GM12878 (cell line): ENCODE results near the gene KIF26A. TPM values are rescaled to one million over a fixed set of nuclear protein-coding genes. Genes with fewer than 3 reads are reported as not detected.
"Not testable (repeated sequence)": the region's sequence is repeated elsewhere in the genome, so short reads cannot be mapped to it uniquely, and the experiment has no call there.

Experiments
- ATAC-seq: fragments of 200-7000 bp; cut with Tn5 transposase; 3 replicates; pipeline ENCODE4 v1.9.1; 2020; ENCODE audit warnings: mild to moderate bottlenecking, moderate library complexity
- BruUV-seq: library from RNA; stranded (reverse); fragments of 400-500 nt; replicated peaks from 2 replicates; lab custom pipeline; 2021; lab: Mats Ljungman, UMichigan
- CTCF ChIA-PET: fragments of 300-600 bp; sonication (Branson Sonifier 250); formaldehyde crosslinking; extraction: SDS; loops from one replicate; lab custom pipeline; 2021; ENCODE audit warnings: inconsistent platforms; lab: Yijun Ruan, JAX
- POLR2A ChIA-PET: fragments of 350-600 bp; formaldehyde crosslinking; extraction: SDS; loops from one replicate; lab custom pipeline; 2021; ENCODE audit warnings: inconsistent platforms; lab: Charles Lee
- RAD21 ChIA-PET: fragments of 300-600 bp; sonication (Branson Sonifier 250); formaldehyde crosslinking; loops from one replicate; lab custom pipeline; 2023; ENCODE audit warnings: antibody characterized with exemption; ENCODE audit not compliant: unreplicated experiment; lab: Charles Lee
- SMC1A ChIA-PET: fragments of 300-600 bp; sonication (Branson Sonifier 250); formaldehyde crosslinking; loops from one replicate; lab custom pipeline; 2023; ENCODE audit not compliant: unreplicated experiment, uncharacterized antibody; lab: Charles Lee
- DNase-seq: peaks from one replicate; pipeline ENCODE4 v3.0.0-alpha.2; 2011; ENCODE audit warnings: low read depth, low spot score
- FAIRE-seq: peaks from 3 replicates; lab custom pipeline; 2011; peaks lifted over from hg19 to GRCh38; lab: Jason Lieb, UNC
- H2AFZ ChIP-seq: 2 replicates; pipeline ENCODE4 v1.6.0; 2011; ENCODE audit warnings: low read depth, low read length, control low read depth; ENCODE audit not compliant: control insufficient read depth
- H3K27ac ChIP-seq: 2 replicates; pipeline ENCODE4 v1.5.1; 2011; ENCODE audit warnings: control low read depth; ENCODE audit not compliant: control insufficient read depth, insufficient read depth
- H3K27me3 ChIP-seq, 2 experiments: replicated peaks in 1 of 2; 2 replicates each; pipeline versions ENCODE4 v1.6.0 to v1.6.1; 2011; ENCODE audit warnings: low read length in 1 of 2; ENCODE audit not compliant: control insufficient read depth in 2 of 2, insufficient read depth in 2 of 2
- H3K36me3 ChIP-seq, 2 experiments: 2 replicates each; pipeline ENCODE4 v1.5.1; 2011; ENCODE audit warnings: low read length in 1 of 2; ENCODE audit not compliant: control insufficient read depth in 2 of 2, insufficient read depth in 2 of 2
- H3K4me1 ChIP-seq: 2 replicates; pipeline ENCODE4 v1.6.1; 2011; ENCODE audit warnings: mild to moderate bottlenecking, low read length, moderate library complexity, mixed read lengths; ENCODE audit not compliant: control insufficient read depth, insufficient read depth
- H3K4me2 ChIP-seq: 2 replicates; pipeline ENCODE4 v1.6.0; 2011; ENCODE audit warnings: control low read depth; ENCODE audit not compliant: control insufficient read depth, insufficient read depth
- H3K4me3 ChIP-seq: fragments of 200-600 bp; sonication (generic); 2 replicates; pipeline ENCODE4 v1.5.1; 2016
- H3K79me2 ChIP-seq: 2 replicates; pipeline ENCODE4 v1.6.0; 2011; ENCODE audit warnings: low read length; ENCODE audit not compliant: control insufficient read depth, insufficient read depth
- H3K9ac ChIP-seq: 2 replicates; pipeline ENCODE4 v1.8.0; 2011; ENCODE audit warnings: low read length, control low read depth, mixed read lengths; ENCODE audit not compliant: control insufficient read depth, insufficient read depth
- H3K9me3 ChIP-seq: replicated peaks from 3 replicates; pipeline ENCODE4 v1.5.1; 2011; ENCODE audit warnings: mild to moderate bottlenecking, low read length; ENCODE audit not compliant: control insufficient read depth, insufficient read depth
- H4K20me1 ChIP-seq: 2 replicates; pipeline ENCODE4 v1.6.0; 2011; ENCODE audit not compliant: control insufficient read depth, insufficient read depth
- BACH1 ChIP-seq: fragments of 450-650 bp; IDR thresholded peaks from 2 replicates; pipeline ENCODE4 v1.6.1; 2017; ENCODE audit warnings: mild to moderate bottlenecking, borderline replicate concordance
- HDAC2 ChIP-seq: fragments of 200-600 bp; sonication (generic); IDR thresholded peaks from 2 replicates; pipeline ENCODE4 v1.6.1; 2017
- IRF4 ChIP-seq: IDR thresholded peaks from 2 replicates; pipeline ENCODE4 v1.6.1; 2011; ENCODE audit warnings: low read depth, low read length
- MTA2 ChIP-seq: fragments of 450-650 bp; IDR thresholded peaks from 2 replicates; pipeline ENCODE4 v1.6.1; 2016; ENCODE audit warnings: low read depth, mild to moderate bottlenecking, moderate library complexity
- SREBF2 ChIP-seq: IDR thresholded peaks from 2 replicates; pipeline ENCODE4 v1.6.1; 2012; ENCODE audit warnings: mild to moderate bottlenecking, low read length
- TCF3 ChIP-seq: IDR thresholded peaks from 2 replicates; pipeline ENCODE4 v1.6.1; 2012; ENCODE audit warnings: low read depth, mild to moderate bottlenecking, low read length, borderline replicate concordance; ENCODE audit not compliant: insufficient read depth
- WGBS: methylation state at CpG from one replicate; pipeline ENCODE4 v1.1.6; 2016; ENCODE audit warnings: low lambda C conversion rate; ENCODE audit not compliant: insufficient replicate concordance, insufficient coverage; ENCODE audit errors: missing lambda C conversion rate; 5-methylcytosine and 5-hydroxymethylcytosine counted together
- in situ Hi-C: fragments of 300-500 bp; cut with MboI; formaldehyde crosslinking; loops from 9 replicates; pipeline ENCODE4 v1.14.3; 2018; ENCODE audit warnings: mixed read lengths
- intact Hi-C: fragments of 100-400 bp; cut with micrococcal nuclease; formaldehyde crosslinking; loops from one replicate; pipeline ENCODE4 v1.14.2; 2022; ENCODE audit not compliant: unreplicated experiment
- polyA plus RNA-seq, 11 experiments: library from polyadenylated mRNA; depleted of rRNA in 4 of 11; unstranded in 6 of 11; stranded (reverse) in 5 of 11; fragments of >200 nt; fragmentation: Nextera tagmentation in 4 of 11; fragmentation: Illumina TruSeq in 1 of 11; extraction: Ambion mirVana in 4 of 11; extraction: Trizol in 1 of 11; gene quantifications; 1 replicate in 1 of 11; 2 replicates in 10 of 11; pipeline versions ENCODE4 v1.2.1 to v1.2.3, GENCODE V29; 2011 to 2016; ENCODE audit warnings: inconsistent platforms in 2 of 11, missing spikeins in 2 of 11, low read depth in 1 of 11
- total RNA-seq, 4 experiments: library from RNA; depleted of rRNA in 3 of 4; stranded (reverse); fragments of >200 nt in 3 of 4; fragmentation: Illumina TruSeq in 1 of 4; extraction: Trizol in 1 of 4; gene quantifications; 2 replicates each; pipeline versions ENCODE4 v1.2.1 to v1.2.3, GENCODE V29; 2013 to 2021
- TF ChIP-seq, protein P1 (sequence below): IDR thresholded peaks from 2 replicates; pipeline ENCODE4 v1.6.1; 2011; ENCODE audit warnings: low read depth, low read length, improper control_type of control experiment, borderline replicate concordance

Gene KIF26A
- total and polyA plus RNA-seq, 10 of the 15 experiments (the other 5 are each of a cell fraction or from before 2014, with no cell fraction given): 0.05 TPM; not detected in 9

- SMC1A ChIA-PET: no interaction called here
- intact Hi-C loops: no loop called here
- no peak for ATAC-seq
These were observed 14.5 kb downstream of the KIF26A start for GRCh38 chr14:104152686-104153393.

GRCh38 chr14:104153394-104153755, 15.0 kb downstream of the KIF26A start:
- H2AFZ ChIP-seq, BruUV-seq, H3K4me1 ChIP-seq, FAIRE-seq, H3K4me2 ChIP-seq, DNase-seq, intact Hi-C loops, in situ Hi-C loops, RAD21 ChIA-PET, H4K20me1 ChIP-seq, H3K79me2 ChIP-seq, H3K36me3 ChIP-seq, SMC1A ChIA-PET, CTCF ChIA-PET, H3K9ac ChIP-seq, POLR2A ChIA-PET, H3K4me3 ChIP-seq, H3K27ac ChIP-seq, ATAC-seq, H3K9me3 ChIP-seq, H3K27me3 ChIP-seq: not testable (repeated sequence)
- WGBS: 4% methylated on average over 6 of the region's 7 CpGs

More at GRCh38 chr14:104152686-104153393, 14.5 kb downstream of the KIF26A start:
- ChIA-PET CTCF (no interaction called here), POLR2A (no interaction called here)
- Histone ChIP-seq H2AFZ (no peak overlapping the region), H4K20me1 (no peaks in the 10 kb centered on the region), H3K9ac (no peak overlapping the region), H3K4me2 (no peak overlapping the region), H3K4me1 (no peaks in the 10 kb centered on the region), H3K27me3 (no peaks in the 10 kb centered on the region), H3K79me2 (no peaks in the 10 kb centered on the region)
- DNase-seq: no peak
- no TSS peak for BruUV-seq
- 29% methylated on average over 21 of the region's 21 CpGs for WGBS
- TF ChIP-seq, protein P1, sequence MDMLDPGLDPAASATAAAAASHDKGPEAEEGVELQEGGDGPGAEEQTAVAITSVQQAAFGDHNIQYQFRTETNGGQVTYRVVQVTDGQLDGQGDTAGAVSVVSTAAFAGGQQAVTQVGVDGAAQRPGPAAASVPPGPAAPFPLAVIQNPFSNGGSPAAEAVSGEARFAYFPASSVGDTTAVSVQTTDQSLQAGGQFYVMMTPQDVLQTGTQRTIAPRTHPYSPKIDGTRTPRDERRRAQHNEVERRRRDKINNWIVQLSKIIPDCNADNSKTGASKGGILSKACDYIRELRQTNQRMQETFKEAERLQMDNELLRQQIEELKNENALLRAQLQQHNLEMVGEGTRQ: no peak
- TF ChIP-seq BACH1: no peak
- TF ChIP-seq MTA2: no peak
- no peak for TF ChIP-seq TCF3
- no peak for TF ChIP-seq SREBF2
- TF ChIP-seq IRF4: no peak
- TF ChIP-seq HDAC2: no peak
- TF ChIP-seq, all 136 proteins: peak for 0
- Histone ChIP-seq H3K9me3 (no peaks in the 10 kb centered on the region), H3K36me3 (no peaks in the 10 kb centered on the region), H3K27ac (no peak overlapping the region), H3K4me3 (no peak overlapping the region)
- RAD21 ChIA-PET: no interaction called here
- in situ Hi-C loops: no loop called here
- no peak for FAIRE-seq
